OCI-LY1 (cell line): ENCODE data around the gene HIBADH.

Experiments used
- H2AFZ ChIP-seq: fragments of 200-600 bp; sonication (generic), shearing (Covaris generic); 2 replicates; pipeline ENCODE4 v1.6.0; 2014; ENCODE audit warnings: antibody characterized with exemption, mild to moderate bottlenecking, low read length
- H3F3A ChIP-seq: fragments of 200-600 bp; sonication (generic), shearing (Covaris generic); 2 replicates; pipeline ENCODE4 v1.6.0; 2014; ENCODE audit warnings: mild to moderate bottlenecking, antibody characterized with exemption, low read length, moderate library complexity; ENCODE audit not compliant: insufficient read depth
- H3K27ac ChIP-seq: fragments of 200-600 bp; sonication (generic); 2 replicates; pipeline ENCODE4 v1.5.1; 2014; ENCODE audit warnings: low read length, mixed run types, mild to moderate bottlenecking, low read depth; ENCODE audit not compliant: poor library complexity, severe bottlenecking
- H3K27me3 ChIP-seq: fragments of 200-600 bp; sonication (generic); 2 replicates; pipeline ENCODE4 v1.6.0; 2014; ENCODE audit warnings: antibody characterized with exemption, mild to moderate bottlenecking, low read length, moderate library complexity; ENCODE audit not compliant: insufficient read depth
- H3K36me3 ChIP-seq: fragments of 200-600 bp; sonication (generic); 2 replicates; pipeline ENCODE4 v1.6.1; 2014; ENCODE audit warnings: mild to moderate bottlenecking, antibody characterized with exemption, low read length, moderate library complexity, mixed read lengths; ENCODE audit not compliant: insufficient read depth
- H3K4me1 ChIP-seq: fragments of 200-600 bp; sonication (generic); 2 replicates; pipeline ENCODE4 v1.5.1; 2014; ENCODE audit warnings: mild to moderate bottlenecking, low read length, moderate library complexity; ENCODE audit not compliant: insufficient read depth, severe bottlenecking
- H3K4me2 ChIP-seq: fragments of 200-600 bp; sonication (generic), shearing (Covaris generic); 2 replicates; pipeline ENCODE4 v1.6.1; 2014; ENCODE audit warnings: low read length
- H3K4me3 ChIP-seq: fragments of 200-600 bp; sonication (generic); 2 replicates; pipeline ENCODE4 v1.5.1; 2014; ENCODE audit warnings: low read length, low read depth, mild to moderate bottlenecking, mixed read lengths; ENCODE audit not compliant: poor library complexity, severe bottlenecking
- H3K79me2 ChIP-seq: fragments of 200-600 bp; shearing (Covaris generic); 2 replicates; pipeline ENCODE4 v1.6.1; 2016; ENCODE audit warnings: mixed run types, low read length, mixed read lengths; ENCODE audit not compliant: insufficient read depth
- H3K9ac ChIP-seq: fragments of 200-600 bp; sonication (generic), shearing (Covaris generic); 2 replicates; pipeline ENCODE4 v1.6.1; 2014; ENCODE audit warnings: mild to moderate bottlenecking, low read length, mixed read lengths
- H3K9me2 ChIP-seq: fragments of 200-600 bp; sonication (generic), shearing (Covaris generic); 2 replicates; pipeline ENCODE4 v1.6.1; 2014; ENCODE audit warnings: low read depth, mild to moderate bottlenecking, low read length, mixed read lengths
- H3K9me3 ChIP-seq: fragments of 200-600 bp; shearing (Covaris generic); 2 replicates; pipeline ENCODE4 v1.6.1; 2014; ENCODE audit warnings: low read length, mixed read lengths
- H4K20me1 ChIP-seq: fragments of 200-600 bp; sonication (generic), shearing (Covaris generic); 2 replicates; pipeline ENCODE4 v1.6.0; 2016; ENCODE audit warnings: mild to moderate bottlenecking, low read length; ENCODE audit not compliant: insufficient read depth
- EZH2 ChIP-seq: fragments of 200-600 bp; sonication (generic), shearing (Covaris generic); IDR thresholded peaks from 2 replicates; pipeline ENCODE4 v1.8.0; 2017; ENCODE audit warnings: borderline replicate concordance, mixed run types, mild to moderate bottlenecking, antibody characterized with exemption, low read length, moderate library complexity, mixed read lengths
- TF ChIP-seq, protein P1 (sequence below): fragments of 200-600 bp; sonication (generic), shearing (Covaris generic); IDR thresholded peaks from 2 replicates; pipeline ENCODE4 v1.5.1; 2017; ENCODE audit warnings: mild to moderate bottlenecking, antibody characterized with exemption, low read length, moderate library complexity, mixed read lengths

Gene HIBADH

DNA sequence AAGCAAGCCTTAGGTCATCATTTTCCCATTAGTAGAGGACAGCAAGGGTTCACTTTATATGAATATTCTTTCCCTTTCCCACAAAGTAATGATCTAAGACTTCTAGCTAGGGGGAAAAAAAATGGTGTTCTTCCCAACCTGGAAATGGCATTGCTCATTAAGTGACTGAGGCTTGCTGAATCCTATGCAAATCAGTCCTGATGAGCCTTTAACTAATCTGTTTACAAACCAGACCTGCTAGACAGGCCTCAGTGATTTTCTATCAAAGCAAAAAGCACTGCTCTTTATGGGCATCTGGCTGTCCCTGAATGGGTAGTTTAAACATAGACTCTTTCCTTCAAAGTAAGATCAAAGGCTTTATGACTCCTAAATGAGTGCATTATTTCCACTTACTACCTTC is 146.3 kb downstream of the HIBADH start:
- no peaks in the 10 kb centered on the region for H3K4me1 ChIP-seq
- H3F3A ChIP-seq: no peaks in the 10 kb centered on the region
- no peaks in the 10 kb centered on the region for H3K36me3 ChIP-seq
- TF ChIP-seq, protein P1, sequence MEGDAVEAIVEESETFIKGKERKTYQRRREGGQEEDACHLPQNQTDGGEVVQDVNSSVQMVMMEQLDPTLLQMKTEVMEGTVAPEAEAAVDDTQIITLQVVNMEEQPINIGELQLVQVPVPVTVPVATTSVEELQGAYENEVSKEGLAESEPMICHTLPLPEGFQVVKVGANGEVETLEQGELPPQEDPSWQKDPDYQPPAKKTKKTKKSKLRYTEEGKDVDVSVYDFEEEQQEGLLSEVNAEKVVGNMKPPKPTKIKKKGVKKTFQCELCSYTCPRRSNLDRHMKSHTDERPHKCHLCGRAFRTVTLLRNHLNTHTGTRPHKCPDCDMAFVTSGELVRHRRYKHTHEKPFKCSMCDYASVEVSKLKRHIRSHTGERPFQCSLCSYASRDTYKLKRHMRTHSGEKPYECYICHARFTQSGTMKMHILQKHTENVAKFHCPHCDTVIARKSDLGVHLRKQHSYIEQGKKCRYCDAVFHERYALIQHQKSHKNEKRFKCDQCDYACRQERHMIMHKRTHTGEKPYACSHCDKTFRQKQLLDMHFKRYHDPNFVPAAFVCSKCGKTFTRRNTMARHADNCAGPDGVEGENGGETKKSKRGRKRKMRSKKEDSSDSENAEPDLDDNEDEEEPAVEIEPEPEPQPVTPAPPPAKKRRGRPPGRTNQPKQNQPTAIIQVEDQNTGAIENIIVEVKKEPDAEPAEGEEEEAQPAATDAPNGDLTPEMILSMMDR: no peak
- TF ChIP-seq EZH2: no peak
- no peak overlapping the region for H3K4me3 ChIP-seq
- no peak overlapping the region for H3K4me2 ChIP-seq
- no peak overlapping the region for H3K27ac ChIP-seq
- no peaks in the 10 kb centered on the region for H3K79me2 ChIP-seq
- H3K9ac ChIP-seq: no peak overlapping the region
- no peaks in the 10 kb centered on the region for H3K27me3 ChIP-seq
- H2AFZ ChIP-seq: no peak overlapping the region
- H3K9me3 ChIP-seq: no peaks in the 10 kb centered on the region
- no peaks in the 10 kb centered on the region for H3K9me2 ChIP-seq
- no peaks in the 10 kb centered on the region for H4K20me1 ChIP-seq

DNA sequence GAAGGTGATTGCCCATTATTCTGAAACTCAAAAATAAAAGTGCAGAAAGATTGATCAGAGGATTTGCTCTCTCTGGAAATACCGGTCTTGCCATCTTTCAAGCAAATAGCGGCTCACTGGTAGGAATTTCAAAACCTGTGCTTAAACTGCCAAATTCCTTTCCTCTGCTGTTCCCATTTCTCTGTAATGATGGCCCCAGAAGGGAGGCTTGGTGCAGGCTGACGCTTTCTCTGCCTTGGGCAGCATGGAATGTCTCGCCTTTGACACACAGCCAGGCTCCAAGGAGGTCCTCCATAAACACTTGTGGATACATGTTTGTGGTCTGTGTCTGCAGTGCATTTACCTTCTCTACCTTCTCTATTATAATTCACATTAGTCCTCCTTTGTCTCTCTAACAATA is 146.8 kb downstream of the HIBADH start:
- no peaks in the 10 kb centered on the region for H3K9me3 ChIP-seq
- no peak overlapping the region for H2AFZ ChIP-seq
- H3K79me2 ChIP-seq: no peaks in the 10 kb centered on the region
- H4K20me1 ChIP-seq: no peaks in the 10 kb centered on the region
- no peak overlapping the region for H3K9ac ChIP-seq
- H3F3A ChIP-seq: no peaks in the 10 kb centered on the region
- no peaks in the 10 kb centered on the region for H3K36me3 ChIP-seq
- no peaks in the 10 kb centered on the region for H3K4me1 ChIP-seq
- H3K27me3 ChIP-seq: no peaks in the 10 kb centered on the region
- H3K9me2 ChIP-seq: no peaks in the 10 kb centered on the region
- H3K4me2 ChIP-seq: no peak overlapping the region
- no peak overlapping the region for H3K4me3 ChIP-seq
- TF ChIP-seq, protein P1: no peak
- TF ChIP-seq EZH2: no peak
- no peak overlapping the region for H3K27ac ChIP-seq

DNA sequence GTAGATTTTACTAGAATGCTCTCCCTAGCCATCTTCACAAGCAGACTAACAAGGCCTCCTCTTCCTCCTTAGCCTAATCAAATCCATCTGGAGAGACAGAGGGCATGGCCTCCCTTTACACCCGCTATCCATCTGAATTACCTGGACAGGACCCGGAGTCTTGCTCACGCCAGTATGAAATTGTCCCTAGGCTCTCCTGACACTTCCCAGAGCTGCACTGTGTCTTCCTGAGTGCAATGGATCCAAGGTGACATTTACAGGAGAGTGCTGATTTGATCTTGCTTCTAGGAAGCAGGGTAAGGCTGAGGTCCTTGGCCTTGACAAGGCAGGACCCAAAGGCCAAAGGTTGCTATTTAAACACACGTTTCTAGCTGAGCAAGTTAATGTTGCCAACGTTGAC is 147.8 kb downstream of the HIBADH start:
- H3K79me2 ChIP-seq: no peaks in the 10 kb centered on the region
- no peaks in the 10 kb centered on the region for H3K36me3 ChIP-seq
- no peaks in the 10 kb centered on the region for H3K9me2 ChIP-seq
- no peaks in the 10 kb centered on the region for H3F3A ChIP-seq
- no peak overlapping the region for H2AFZ ChIP-seq
- no peaks in the 10 kb centered on the region for H3K4me1 ChIP-seq
- no peaks in the 10 kb centered on the region for H3K9me3 ChIP-seq
- TF ChIP-seq, protein P1: no peak
- no peak for TF ChIP-seq EZH2
- H3K27me3 ChIP-seq: no peaks in the 10 kb centered on the region
- H3K4me2 ChIP-seq: no peak overlapping the region
- no peak overlapping the region for H3K27ac ChIP-seq
- no peaks in the 10 kb centered on the region for H4K20me1 ChIP-seq
- no peak overlapping the region for H3K4me3 ChIP-seq
- H3K9ac ChIP-seq: no peak overlapping the region
